ENCODE results near the gene LRRC59. TPM values are rescaled to one million over a fixed set of nuclear protein-coding genes. Genes with fewer than 3 reads are reported as not detected.
"Not testable (repeated sequence)": the region's sequence is repeated elsewhere in the genome, so short reads cannot be mapped to it uniquely, and the experiment has no call there.

Gene LRRC59
- total RNA-seq, 2 experiments from 2014 or later = 45.1 to 51.5 TPM

DNA sequence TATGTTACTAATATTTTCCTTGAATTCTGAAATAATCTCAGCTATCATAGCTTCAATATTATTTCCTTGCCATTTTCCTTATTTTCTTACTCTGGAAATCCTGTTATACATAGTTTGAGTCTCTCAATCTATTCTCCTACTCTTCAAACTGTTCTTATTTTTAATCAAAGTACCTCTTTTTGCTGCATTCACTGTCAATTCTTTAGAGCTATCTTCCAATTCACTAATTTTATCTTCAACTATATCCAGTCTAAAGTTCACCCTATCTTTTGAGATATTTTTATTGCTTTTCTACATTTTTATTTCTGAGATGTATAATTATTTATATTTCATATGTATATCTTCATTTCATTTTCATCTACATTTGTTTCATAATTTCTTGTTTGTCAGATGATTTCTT lies 58.7 kb downstream of the LRRC59 start:
- Mint-ChIP-seq H3K27me3 (peaks cover 9% of the 10 kb centered on the region), H3K36me3 (ENCODE audit: low read depth) (no peaks in the 10 kb centered on the region), H3K9me3 (peaks cover 5% of the 10 kb centered on the region), H3K4me3 (no peak overlapping the region), H3K4me1 (ENCODE audit: low read depth) (peaks cover 6% of the 10 kb centered on the region), H3K27ac (no peak overlapping the region)
- TF ChIP-seq, protein P1, sequence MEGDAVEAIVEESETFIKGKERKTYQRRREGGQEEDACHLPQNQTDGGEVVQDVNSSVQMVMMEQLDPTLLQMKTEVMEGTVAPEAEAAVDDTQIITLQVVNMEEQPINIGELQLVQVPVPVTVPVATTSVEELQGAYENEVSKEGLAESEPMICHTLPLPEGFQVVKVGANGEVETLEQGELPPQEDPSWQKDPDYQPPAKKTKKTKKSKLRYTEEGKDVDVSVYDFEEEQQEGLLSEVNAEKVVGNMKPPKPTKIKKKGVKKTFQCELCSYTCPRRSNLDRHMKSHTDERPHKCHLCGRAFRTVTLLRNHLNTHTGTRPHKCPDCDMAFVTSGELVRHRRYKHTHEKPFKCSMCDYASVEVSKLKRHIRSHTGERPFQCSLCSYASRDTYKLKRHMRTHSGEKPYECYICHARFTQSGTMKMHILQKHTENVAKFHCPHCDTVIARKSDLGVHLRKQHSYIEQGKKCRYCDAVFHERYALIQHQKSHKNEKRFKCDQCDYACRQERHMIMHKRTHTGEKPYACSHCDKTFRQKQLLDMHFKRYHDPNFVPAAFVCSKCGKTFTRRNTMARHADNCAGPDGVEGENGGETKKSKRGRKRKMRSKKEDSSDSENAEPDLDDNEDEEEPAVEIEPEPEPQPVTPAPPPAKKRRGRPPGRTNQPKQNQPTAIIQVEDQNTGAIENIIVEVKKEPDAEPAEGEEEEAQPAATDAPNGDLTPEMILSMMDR (IDR thresholded peaks at IDR 0.05) = no peak
- intact Hi-C loops (cut with DNase I, micrococcal nuclease) = no loop called here
- CTCF ChIA-PET = no interaction called here
- Histone ChIP-seq H3K27ac (ENCODE audit: low read depth in 1 of 2, low read length in 2 of 2) (no peak overlapping the region), H3K9me3 (ENCODE audit: control insufficient read depth in 1 of 2, insufficient read depth in 1 of 2, low read length in 2 of 2) (no peaks in the 10 kb centered on the region), H3K36me3 (ENCODE audit: insufficient read depth, low read length) (no peaks in the 10 kb centered on the region), H3K4me3 (ENCODE audit: low read length) (no peak overlapping the region), H3K27me3 (ENCODE audit: control insufficient read depth in 1 of 2, insufficient read depth in 2 of 2, low read length in 2 of 2) (no peaks in the 10 kb centered on the region), H3K4me1 (ENCODE audit: insufficient read depth, low read length) (no peaks in the 10 kb centered on the region)
- ATAC-seq (ENCODE audit: poor library complexity) = no peak
- POLR2A ChIA-PET = no interaction called here
- DNase-seq = no peak

DNA sequence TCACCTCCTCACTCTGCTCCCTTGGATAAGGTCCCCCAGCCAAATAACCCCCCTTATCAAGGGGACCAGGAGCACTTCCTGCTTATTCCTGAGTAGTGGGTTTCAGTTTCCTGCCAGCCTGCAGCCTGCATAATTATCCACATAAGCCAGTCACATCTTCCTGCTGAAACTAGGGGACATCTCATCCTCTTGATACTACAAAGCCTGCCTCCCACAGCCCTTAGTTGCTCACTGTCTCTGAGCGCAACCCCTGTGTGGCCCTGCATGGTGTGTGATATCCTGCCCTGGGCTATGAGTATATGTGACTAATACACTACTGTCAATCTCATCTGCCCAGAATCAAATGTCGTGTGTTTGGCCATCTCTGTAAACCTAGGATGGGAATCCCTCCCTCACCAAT lies 59.4 kb downstream of the LRRC59 start:
- no peak overlapping the region for H3K4me3 Mint-ChIP-seq
- intact Hi-C loops (cut with DNase I, micrococcal nuclease) = no loop called here
- H3K4me3 ChIP-seq (ENCODE audit: low read length) = no peak overlapping the region
- H3K36me3 ChIP-seq (ENCODE audit: insufficient read depth, low read length) = no peaks in the 10 kb centered on the region
- H3K27me3 ChIP-seq (ENCODE audit: control insufficient read depth in 1 of 2, insufficient read depth in 2 of 2, low read length in 2 of 2) = peaks cover 0 to 3% of the 10 kb centered on the region in 2 experiments
- H3K27ac ChIP-seq (ENCODE audit: low read depth in 1 of 2, low read length in 2 of 2) = no peak overlapping the region
- H3K27me3 Mint-ChIP-seq = peaks cover 9% of the 10 kb centered on the region
- no peaks in the 10 kb centered on the region for H3K4me1 ChIP-seq (ENCODE audit: insufficient read depth, low read length)
- CTCF ChIA-PET = no interaction called here
- no peaks in the 10 kb centered on the region for H3K9me3 ChIP-seq (ENCODE audit: control insufficient read depth in 1 of 2, insufficient read depth in 1 of 2, low read length in 2 of 2)
- peaks cover 5% of the 10 kb centered on the region for H3K9me3 Mint-ChIP-seq
- POLR2A ChIA-PET = no interaction called here
- no peak for ATAC-seq (ENCODE audit: poor library complexity)
- DNase-seq = no peak
- H3K4me1 Mint-ChIP-seq (ENCODE audit: low read depth) = peaks cover 8% of the 10 kb centered on the region
- TF ChIP-seq, protein P1 (IDR thresholded peaks at IDR 0.05) = no peak
- H3K27ac Mint-ChIP-seq = no peak overlapping the region
- H3K36me3 Mint-ChIP-seq (ENCODE audit: low read depth) = no peaks in the 10 kb centered on the region

DNA sequence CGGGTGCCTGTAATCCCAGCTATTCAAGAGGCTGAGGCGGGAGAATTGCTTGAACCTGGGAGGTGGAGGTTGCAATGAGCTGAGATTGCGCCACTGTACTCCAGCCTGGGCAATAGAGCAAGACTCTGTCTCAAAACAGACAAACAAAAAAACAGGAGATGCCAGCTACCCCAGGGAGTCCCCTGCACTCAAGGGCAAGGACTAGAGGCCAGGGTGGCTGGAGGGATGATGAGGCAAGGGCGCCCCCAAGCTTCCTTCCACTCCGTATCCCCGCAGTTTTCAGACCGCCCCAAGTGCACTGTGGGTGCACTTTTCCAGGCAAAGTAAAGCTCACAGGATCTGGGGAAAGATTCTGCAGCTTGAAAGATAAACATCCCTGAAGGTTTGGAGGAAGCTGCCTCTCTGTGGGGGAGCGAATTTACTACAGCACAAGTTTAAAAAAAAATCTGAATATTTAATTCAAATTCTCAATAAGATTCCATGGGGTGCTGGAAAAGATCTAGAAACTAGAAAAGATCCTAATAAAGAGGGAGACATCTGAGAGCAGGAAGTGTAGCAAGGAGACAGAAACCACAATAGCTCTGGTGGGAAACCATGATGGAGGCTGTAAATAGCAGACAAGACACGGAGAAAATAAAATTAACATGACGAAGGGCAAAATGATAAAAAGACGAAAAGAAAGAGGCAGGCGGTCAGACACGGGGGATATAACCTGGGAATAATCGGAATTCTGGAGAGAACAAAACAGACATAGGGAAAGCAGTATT lies 63.8 kb downstream of the LRRC59 start:
- H3K4me1 Mint-ChIP-seq (ENCODE audit: low read depth) = peaks cover 12% of the 10 kb centered on the region
- H3K27me3 Mint-ChIP-seq; H3K36me3 ChIP-seq (ENCODE audit: insufficient read depth, low read length); DNase-seq; ATAC-seq (ENCODE audit: poor library complexity); H3K9me3 ChIP-seq (ENCODE audit: control insufficient read depth in 1 of 2, insufficient read depth in 1 of 2, low read length in 2 of 2); H3K27me3 ChIP-seq (ENCODE audit: control insufficient read depth in 1 of 2, insufficient read depth in 2 of 2, low read length in 2 of 2); POLR2A ChIA-PET; H3K4me1 ChIP-seq (ENCODE audit: insufficient read depth, low read length); H3K36me3 Mint-ChIP-seq (ENCODE audit: low read depth); H3K4me3 Mint-ChIP-seq; H3K4me3 ChIP-seq (ENCODE audit: low read length); H3K27ac ChIP-seq (ENCODE audit: low read depth in 1 of 2, low read length in 2 of 2); CTCF ChIA-PET; H3K9me3 Mint-ChIP-seq; intact Hi-C loops (cut with DNase I, micrococcal nuclease); H3K27ac Mint-ChIP-seq: not testable (repeated sequence)

DNA sequence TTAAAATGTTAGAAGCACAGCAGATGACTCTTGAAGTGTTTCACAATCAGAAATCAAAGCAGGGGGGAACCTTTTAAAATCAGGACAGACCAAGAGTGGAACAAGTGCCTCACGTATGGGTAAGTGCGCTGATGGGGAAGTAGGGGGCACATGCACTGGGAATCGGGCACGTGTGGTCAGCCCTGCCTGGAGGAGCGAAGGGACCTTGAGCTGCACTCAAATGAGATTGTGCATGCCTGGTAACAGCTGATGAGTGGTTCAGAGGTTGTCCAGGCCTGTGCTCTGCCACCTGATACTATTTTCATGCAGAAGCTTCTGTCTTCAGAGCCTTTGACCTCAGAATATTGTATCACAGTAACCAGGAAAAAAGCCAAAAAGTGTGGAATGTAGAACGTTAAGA lies 65.1 kb downstream of the LRRC59 start:
- CTCF ChIA-PET = no interaction called here
- Mint-ChIP-seq H3K27me3 (peaks cover 3% of the 10 kb centered on the region), H3K27ac (no peak overlapping the region), H3K4me1 (ENCODE audit: low read depth) (peaks cover 12% of the 10 kb centered on the region), H3K9me3 (no peaks in the 10 kb centered on the region), H3K36me3 (ENCODE audit: low read depth) (no peaks in the 10 kb centered on the region), H3K4me3 (no peak overlapping the region)
- Histone ChIP-seq H3K27me3 (ENCODE audit: control insufficient read depth in 1 of 2, insufficient read depth in 2 of 2, low read length in 2 of 2) (peaks cover 0 to 3% of the 10 kb centered on the region in 2 experiments), H3K36me3 (ENCODE audit: insufficient read depth, low read length) (no peaks in the 10 kb centered on the region), H3K27ac (ENCODE audit: low read depth in 1 of 2, low read length in 2 of 2) (no peak overlapping the region), H3K4me1 (ENCODE audit: insufficient read depth, low read length) (no peaks in the 10 kb centered on the region), H3K4me3 (ENCODE audit: low read length) (no peak overlapping the region), H3K9me3 (ENCODE audit: control insufficient read depth in 1 of 2, insufficient read depth in 1 of 2, low read length in 2 of 2) (no peaks in the 10 kb centered on the region)
- intact Hi-C loops (cut with DNase I, micrococcal nuclease) = no loop called here
- DNase-seq (no peak), ATAC-seq (ENCODE audit: poor library complexity) (no peak)
- POLR2A ChIA-PET = no interaction called here
- TF ChIP-seq, protein P1 (IDR thresholded peaks at IDR 0.05) = no peak
